CD14-positive monocyte (primary cell): Measurements from ENCODE around the gene ST7. TPM values are rescaled to one million over a fixed set of nuclear protein-coding genes. Genes with fewer than 3 reads are reported as not detected.
A peak's percentile ranks its signal among the peaks of the same experiment; 100 is the strongest.

Source experiments
- DNase-seq, 3 donors: peaks; one replicate each; pipeline ENCODE4 v3.0.0-alpha.2; 2011 to 2022
- H2AFZ ChIP-seq: 2 replicates; pipeline ENCODE4 v1.6.0; 2012; ENCODE audit warnings: mild to moderate bottlenecking, low read depth, low read length, inconsistent platforms; ENCODE audit not compliant: insufficient read depth, poor library complexity, severe bottlenecking
- H3K27ac ChIP-seq, 2 donors: 1 replicate in 1 of 2; 2 replicates in 1 of 2; pipeline ENCODE4 v1.5.1; 2012 to 2013; ENCODE audit warnings: low read length in 2 of 2, control low read depth in 1 of 2, inconsistent platforms in 1 of 2, low read depth in 1 of 2, mild to moderate bottlenecking in 1 of 2
- H3K27me3 ChIP-seq, 2 donors: one replicate each; pipeline versions ENCODE4 v1.6.0 to v1.6.1; 2011 to 2013; ENCODE audit warnings: low read length in 2 of 2; ENCODE audit not compliant: control insufficient read depth in 2 of 2, insufficient read depth in 2 of 2
- H3K36me3 ChIP-seq, 2 donors: replicated peaks in 1 of 2; 1 replicate in 1 of 2; 2 replicates in 1 of 2; pipeline versions ENCODE4 v1.5.1 to v1.6.1; 2012 to 2013; ENCODE audit warnings: low read length in 2 of 2, control low read depth in 1 of 2, inconsistent platforms in 1 of 2, mild to moderate bottlenecking in 1 of 2; ENCODE audit not compliant: insufficient read depth in 2 of 2, control insufficient read depth in 1 of 2
- H3K4me1 ChIP-seq, 2 donors: 1 replicate in 1 of 2; 2 replicates in 1 of 2; pipeline versions ENCODE4 v1.5.1 to v1.6.1; 2012 to 2013; ENCODE audit warnings: low read length in 2 of 2, control low read depth in 1 of 2, inconsistent platforms in 1 of 2, mild to moderate bottlenecking in 1 of 2, moderate library complexity in 1 of 2; ENCODE audit not compliant: insufficient read depth in 2 of 2, control insufficient read depth in 1 of 2
- H3K4me2 ChIP-seq: replicated peaks from 2 replicates; pipeline ENCODE3; 2012; ENCODE audit warnings: low read length, moderate library complexity, mild to moderate bottlenecking; ENCODE audit not compliant: poor library complexity, severe bottlenecking; ENCODE audit errors: extremely low read depth
- H3K4me3 ChIP-seq, 3 experiments: fragments of 200-600 bp in 1 of 3; sonication (generic) in 1 of 3; replicated peaks in 1 of 3; 1 replicate in 2 of 3; 2 replicates in 1 of 3; pipeline ENCODE4 v1.5.1; 2011 to 2013; ENCODE audit warnings: low read length in 3 of 3, mild to moderate bottlenecking in 3 of 3, control low read depth in 2 of 3, low read depth in 2 of 3, inconsistent platforms in 1 of 3, moderate library complexity in 1 of 3
- H3K79me2 ChIP-seq: 2 replicates; pipeline ENCODE4 v1.6.0; 2012; ENCODE audit warnings: mild to moderate bottlenecking, control low read depth, inconsistent platforms, low read length, moderate library complexity; ENCODE audit not compliant: insufficient read depth
- H3K9ac ChIP-seq: 2 replicates; pipeline ENCODE4 v1.6.0; 2017; ENCODE audit warnings: low read length, mild to moderate bottlenecking; ENCODE audit not compliant: insufficient read depth, poor library complexity, severe bottlenecking
- H3K9me3 ChIP-seq, 2 donors: replicated peaks in 1 of 2; 1 replicate in 1 of 2; 2 replicates in 1 of 2; pipeline versions ENCODE4 v1.5.1 to v1.6.1; 2012 to 2013; ENCODE audit warnings: low read length in 2 of 2, control low read depth in 1 of 2; ENCODE audit not compliant: control insufficient read depth in 1 of 2, insufficient read depth in 1 of 2
- H4K20me1 ChIP-seq: 2 replicates; pipeline ENCODE4 v1.6.0; 2012; ENCODE audit warnings: mild to moderate bottlenecking, low read length, control low read depth, moderate library complexity; ENCODE audit not compliant: insufficient read depth
- H3K27ac Mint-ChIP-seq, 7 donors: one replicate each; pipeline ENCODE4 v1.8.0; 2020; ENCODE audit warnings: mild to moderate bottlenecking in 7 of 7, mixed read lengths in 7 of 7, moderate library complexity in 6 of 7, inconsistent platforms in 2 of 7
- H3K27me3 Mint-ChIP-seq, 3 donors: one replicate each; pipeline ENCODE4 v1.8.0; 2021 to 2022; ENCODE audit warnings: low read depth in 3 of 3, mild to moderate bottlenecking in 3 of 3, mixed read lengths in 3 of 3, moderate library complexity in 3 of 3, inconsistent platforms in 1 of 3
- H3K36me3 Mint-ChIP-seq, 2 donors: one replicate each; pipeline ENCODE4 v1.8.0; 2020; ENCODE audit warnings: mixed read lengths in 2 of 2, inconsistent platforms in 1 of 2, mild to moderate bottlenecking in 1 of 2
- H3K4me1 Mint-ChIP-seq: one replicate; pipeline ENCODE4 v1.8.0; 2020; ENCODE audit warnings: mild to moderate bottlenecking, mixed read lengths
- H3K4me3 Mint-ChIP-seq, 2 donors: one replicate each; pipeline ENCODE4 v1.8.0; 2020; ENCODE audit warnings: mild to moderate bottlenecking in 2 of 2, mixed read lengths in 2 of 2, moderate library complexity in 1 of 2
- H3K9me3 Mint-ChIP-seq, 7 donors: one replicate each; pipeline ENCODE4 v1.8.0; 2020 to 2022; ENCODE audit warnings: mixed read lengths in 7 of 7, mild to moderate bottlenecking in 6 of 7, moderate library complexity in 6 of 7, inconsistent platforms in 2 of 7
- CTCF ChIP-seq: fragments of 200-600 bp; IDR thresholded peaks from one replicate; pipeline ENCODE4 v1.8.0; 2022; ENCODE audit warnings: antibody characterized with exemption, mild to moderate bottlenecking
- WGBS: methylation state at CpG from one replicate; pipeline ENCODE4 v1.1.5; 2013; ENCODE audit warnings: missing lambda C conversion rate; ENCODE audit not compliant: insufficient coverage; 5-methylcytosine and 5-hydroxymethylcytosine counted together
- intact Hi-C, 2 donors: fragments of 100-400 bp; cut with micrococcal nuclease; formaldehyde crosslinking; loops; one replicate each; pipeline versions ENCODE4 v1.15.0 to v1.15.1; 2023
- polyA plus RNA-seq, 3 donors: library from polyadenylated mRNA; depleted of rRNA in 1 of 3; unstranded in 2 of 3; stranded (reverse) in 1 of 3; fragments of 300-500 nt in 2 of 3; fragments of >200 nt in 1 of 3; fragmentation: Illumina TruSeq in 2 of 3; gene quantifications; 1 replicate in 2 of 3; 2 replicates in 1 of 3; pipeline ENCODE4 v1.2.3, GENCODE V29; 2012 to 2021

The ST7 gene
- polyA plus RNA-seq, 3 donors = 3.6 to 5.5 (median 4.1) TPM

GRCh38 chr7:117048114-117048866 is 95.0 kb downstream of the ST7 start:
- no CpG with 5 or more reads among the region's 5 CpGs for WGBS

GRCh38 chr7:117048882-117049281 is 95.6 kb downstream of the ST7 start:
- WGBS = no CpG with 5 or more reads among the region's 3 CpGs
- intact Hi-C loops = no loop called here
- Histone ChIP-seq H3K36me3 (no peaks in the 10 kb centered on the region), H3K27ac (no peak overlapping the region), H3K4me3 (no peak overlapping the region), H3K27me3 (no peaks in the 10 kb centered on the region), H4K20me1 (no peaks in the 10 kb centered on the region), H2AFZ (no peak overlapping the region), H3K9ac (no peak overlapping the region), H3K4me1 (peaks cover 16 to 18% of the 10 kb centered on the region in 2 donors), H3K9me3 (no peaks in the 10 kb centered on the region), H3K79me2 (peaks cover 11% of the 10 kb centered on the region), H3K4me2 (no peak overlapping the region)
- Mint-ChIP-seq H3K27ac (no peak overlapping the region), H3K4me1 (peaks cover 24% of the 10 kb centered on the region), H3K27me3 (peaks cover 0 to 1% (median 0%) of the 10 kb centered on the region in 3 donors), H3K36me3 (no peaks in the 10 kb centered on the region), H3K9me3 (peaks cover 0 to 8% (median 2%) of the 10 kb centered on the region in 7 donors), H3K4me3 (peak overlapping the region; percentile 16 to 50)
- no peak for DNase-seq
- no peak for TF ChIP-seq CTCF

More at GRCh38 chr7:117048114-117048866, 95.0 kb downstream of the ST7 start:
- peak overlapping the region in 2 of 7 donors; percentile 23 to 47 for H3K27ac Mint-ChIP-seq
- Histone ChIP-seq H3K27me3 (no peaks in the 10 kb centered on the region), H2AFZ (no peak overlapping the region), H3K79me2 (peaks cover 11% of the 10 kb centered on the region), H3K36me3 (no peaks in the 10 kb centered on the region), H3K9ac (no peak overlapping the region), H4K20me1 (no peaks in the 10 kb centered on the region), H3K4me3 (no peak overlapping the region), H3K27ac (no peak overlapping the region), H3K4me1 (peaks cover 16 to 18% of the 10 kb centered on the region in 2 donors), H3K9me3 (no peaks in the 10 kb centered on the region), H3K4me2 (no peak overlapping the region)
- H3K4me3 Mint-ChIP-seq = peak overlapping the region; percentile 16 to 50
- intact Hi-C loops = no loop called here
- no peak for TF ChIP-seq CTCF
- DNase-seq = no peak
- no peaks in the 10 kb centered on the region for H3K36me3 Mint-ChIP-seq
- peaks cover 30% of the 10 kb centered on the region for H3K4me1 Mint-ChIP-seq
- peaks cover 0 to 1% (median 0%) of the 10 kb centered on the region in 3 donors for H3K27me3 Mint-ChIP-seq
- H3K9me3 Mint-ChIP-seq = peaks cover 0 to 8% (median 2%) of the 10 kb centered on the region in 7 donors
